ENCODE measurements around the gene FBN1.
A peak's percentile ranks its signal among the peaks of the same experiment; 100 is the strongest.

FBN1 gene

DNA sequence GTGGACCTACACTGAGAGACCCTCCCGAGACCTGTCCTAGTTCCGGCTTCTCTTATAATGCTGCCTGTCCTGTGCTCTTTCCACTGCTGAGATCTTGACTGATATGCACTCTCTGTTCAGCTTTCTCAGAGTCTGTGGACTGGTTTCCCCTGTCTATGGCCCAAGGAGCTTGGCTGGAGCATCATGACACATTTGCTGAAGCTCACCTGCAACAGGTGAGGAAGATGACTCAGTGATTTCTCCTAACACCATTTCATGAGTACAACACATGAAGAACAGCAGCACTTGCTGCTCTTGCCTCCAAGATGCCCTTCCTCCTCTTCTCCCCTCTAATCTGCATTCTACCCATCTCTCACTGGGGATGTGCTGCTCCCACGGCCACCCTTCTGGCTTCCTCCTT lies 222.2 kb downstream of the FBN1 start:
- H3K4me3 ChIP-seq (ENCODE audit: low read depth, low read length), result no peak overlapping the region
- no peaks in the 10 kb centered on the region for H3K4me1 ChIP-seq (ENCODE audit: control insufficient read depth, insufficient read depth, low read length)
- H3K36me3 ChIP-seq (ENCODE audit: control insufficient read depth in 2 of 2, insufficient read depth in 1 of 2, low read length in 2 of 2), result peaks cover 0 to 30% of the 10 kb centered on the region in 2 experiments; a peak in 1 of 3 replicates
- H3K27ac ChIP-seq (ENCODE audit: extremely low read depth, low read depth, low read length), result no peak overlapping the region
- TF ChIP-seq SCRT2 (tag by site-specific recombination; IDR thresholded peaks at IDR 0.05) (peak; percentile 48), SALL2 (tag by site-specific recombination; IDR thresholded peaks at IDR 0.05; ENCODE audit: borderline replicate concordance) (no peak)
- CTCF ChIA-PET, result interaction anchor here (0.6 kb wide), 1 partner anchor 227 kb away, joined by 6 read pairs; no protein-coding TSS in a partner anchor
- POLR2A ChIA-PET, result no interaction called here
- H3K9me3 ChIP-seq (ENCODE audit: control insufficient read depth, insufficient read depth, low read depth, low read length), result no peaks in the 10 kb centered on the region

GRCh38 chr15:48422401-48422800 lies 223.1 kb downstream of the FBN1 start:
- no peak for TF ChIP-seq ZNF768 (tag by site-specific recombination; IDR thresholded peaks at IDR 0.05)
- TF ChIP-seq RBAK (tag by site-specific recombination; IDR thresholded peaks at IDR 0.05), result no peak
- no peak for TF ChIP-seq ZNF585B (tag by site-specific recombination; IDR thresholded peaks at IDR 0.05)
- no peak for TF ChIP-seq KLF9 (tag by site-specific recombination; IDR thresholded peaks at IDR 0.05; ENCODE audit: low read depth)
- TF ChIP-seq FEZF1 (tag by site-specific recombination; IDR thresholded peaks at IDR 0.05), result no peak
- TF ChIP-seq, protein P1, sequence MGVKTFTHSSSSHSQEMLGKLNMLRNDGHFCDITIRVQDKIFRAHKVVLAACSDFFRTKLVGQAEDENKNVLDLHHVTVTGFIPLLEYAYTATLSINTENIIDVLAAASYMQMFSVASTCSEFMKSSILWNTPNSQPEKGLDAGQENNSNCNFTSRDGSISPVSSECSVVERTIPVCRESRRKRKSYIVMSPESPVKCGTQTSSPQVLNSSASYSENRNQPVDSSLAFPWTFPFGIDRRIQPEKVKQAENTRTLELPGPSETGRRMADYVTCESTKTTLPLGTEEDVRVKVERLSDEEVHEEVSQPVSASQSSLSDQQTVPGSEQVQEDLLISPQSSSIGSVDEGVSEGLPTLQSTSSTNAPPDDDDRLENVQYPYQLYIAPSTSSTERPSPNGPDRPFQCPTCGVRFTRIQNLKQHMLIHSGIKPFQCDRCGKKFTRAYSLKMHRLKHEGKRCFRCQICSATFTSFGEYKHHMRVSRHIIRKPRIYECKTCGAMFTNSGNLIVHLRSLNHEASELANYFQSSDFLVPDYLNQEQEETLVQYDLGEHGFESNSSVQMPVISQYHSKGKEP (tag by site-specific recombination; IDR thresholded peaks at IDR 0.05), result no peak
- no peak for TF ChIP-seq ZNF433 (tag by site-specific recombination; IDR thresholded peaks at IDR 0.05; ENCODE audit: low read depth)
- TF ChIP-seq ZXDB (tag by site-specific recombination; IDR thresholded peaks at IDR 0.05), result no peak
- no peak for TF ChIP-seq ZNF501 (tag by site-specific recombination; IDR thresholded peaks at IDR 0.05)
- no peak for TF ChIP-seq ZNF140 (tag by site-specific recombination; IDR thresholded peaks at IDR 0.05)
- TF ChIP-seq ZNF157 (tag by site-specific recombination; IDR thresholded peaks at IDR 0.05), result no peak
- TF ChIP-seq, protein P2, sequence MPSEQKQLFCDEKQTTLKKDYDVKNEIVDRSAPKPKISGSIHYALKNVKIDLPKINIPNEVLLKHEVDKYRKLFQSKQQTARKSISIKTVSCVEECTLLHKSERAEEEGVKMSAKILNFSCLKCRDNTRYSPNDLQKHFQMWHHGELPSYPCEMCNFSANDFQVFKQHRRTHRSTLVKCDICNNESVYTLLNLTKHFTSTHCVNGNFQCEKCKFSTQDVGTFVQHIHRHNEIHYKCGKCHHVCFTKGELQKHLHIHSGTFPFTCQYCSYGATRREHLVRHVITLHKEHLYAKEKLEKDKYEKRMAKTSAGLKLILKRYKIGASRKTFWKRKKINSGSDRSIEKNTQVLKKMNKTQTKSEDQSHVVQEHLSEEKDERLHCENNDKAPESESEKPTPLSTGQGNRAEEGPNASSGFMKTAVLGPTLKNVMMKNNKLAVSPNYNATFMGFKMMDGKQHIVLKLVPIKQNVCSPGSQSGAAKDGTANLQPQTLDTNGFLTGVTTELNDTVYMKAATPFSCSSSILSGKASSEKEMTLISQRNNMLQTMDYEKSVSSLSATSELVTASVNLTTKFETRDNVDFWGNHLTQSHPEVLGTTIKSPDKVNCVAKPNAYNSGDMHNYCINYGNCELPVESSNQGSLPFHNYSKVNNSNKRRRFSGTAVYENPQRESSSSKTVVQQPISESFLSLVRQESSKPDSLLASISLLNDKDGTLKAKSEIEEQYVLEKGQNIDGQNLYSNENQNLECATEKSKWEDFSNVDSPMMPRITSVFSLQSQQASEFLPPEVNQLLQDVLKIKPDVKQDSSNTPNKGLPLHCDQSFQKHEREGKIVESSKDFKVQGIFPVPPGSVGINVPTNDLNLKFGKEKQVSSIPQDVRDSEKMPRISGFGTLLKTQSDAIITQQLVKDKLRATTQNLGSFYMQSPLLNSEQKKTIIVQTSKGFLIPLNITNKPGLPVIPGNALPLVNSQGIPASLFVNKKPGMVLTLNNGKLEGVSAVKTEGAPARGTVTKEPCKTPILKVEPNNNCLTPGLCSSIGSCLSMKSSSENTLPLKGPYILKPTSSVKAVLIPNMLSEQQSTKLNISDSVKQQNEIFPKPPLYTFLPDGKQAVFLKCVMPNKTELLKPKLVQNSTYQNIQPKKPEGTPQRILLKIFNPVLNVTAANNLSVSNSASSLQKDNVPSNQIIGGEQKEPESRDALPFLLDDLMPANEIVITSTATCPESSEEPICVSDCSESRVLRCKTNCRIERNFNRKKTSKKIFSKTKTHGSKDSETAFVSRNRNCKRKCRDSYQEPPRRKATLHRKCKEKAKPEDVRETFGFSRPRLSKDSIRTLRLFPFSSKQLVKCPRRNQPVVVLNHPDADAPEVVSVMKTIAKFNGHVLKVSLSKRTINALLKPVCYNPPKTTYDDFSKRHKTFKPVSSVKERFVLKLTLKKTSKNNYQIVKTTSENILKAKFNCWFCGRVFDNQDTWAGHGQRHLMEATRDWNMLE (tag by site-specific recombination; conservative IDR thresholded peaks at IDR 0.05; ENCODE audit: low read depth), result no peak
- no peak for TF ChIP-seq ZNF211 (tag by site-specific recombination; IDR thresholded peaks at IDR 0.05; ENCODE audit: low read depth)
- TF ChIP-seq ZNF292 (tag by site-specific recombination; IDR thresholded peaks at IDR 0.05; ENCODE audit: borderline replicate concordance, low read depth), result no peak
- Histone ChIP-seq H3K4me3 (ENCODE audit: low read depth, low read length) (no peak overlapping the region), H3K4me1 (ENCODE audit: control insufficient read depth, insufficient read depth, low read length) (no peaks in the 10 kb centered on the region), H3K27ac (ENCODE audit: extremely low read depth, low read depth, low read length) (no peak overlapping the region), H3K9me3 (ENCODE audit: control insufficient read depth, insufficient read depth, low read depth, low read length) (no peaks in the 10 kb centered on the region), H3K36me3 (ENCODE audit: control insufficient read depth in 2 of 2, insufficient read depth in 1 of 2, low read length in 2 of 2) (peaks cover 0 to 30% of the 10 kb centered on the region in 2 experiments; a peak in 1 of 3 replicates)
- POLR2A ChIA-PET, result no interaction called here
- CTCF ChIA-PET, result no interaction called here

GRCh38 chr15:48421362-48421761 lies 224.1 kb downstream of the FBN1 start:
- no peaks in the 10 kb centered on the region for H3K4me1 ChIP-seq (ENCODE audit: control insufficient read depth, insufficient read depth, low read length)
- ChIA-PET CTCF (no interaction called here), POLR2A (no interaction called here)
- no peak overlapping the region for H3K27ac ChIP-seq (ENCODE audit: extremely low read depth, low read depth, low read length)
- no peaks in the 10 kb centered on the region for H3K9me3 ChIP-seq (ENCODE audit: control insufficient read depth, insufficient read depth, low read depth, low read length)
- peaks cover 0 to 30% of the 10 kb centered on the region in 2 experiments; a peak in 1 of 3 replicates for H3K36me3 ChIP-seq (ENCODE audit: control insufficient read depth in 2 of 2, insufficient read depth in 1 of 2, low read length in 2 of 2)
- H3K4me3 ChIP-seq (ENCODE audit: low read depth, low read length), result no peak overlapping the region
- TF ChIP-seq ZNF24 (tag by site-specific recombination; IDR thresholded peaks at IDR 0.05) (no peak), ZNF777 (tag by site-specific recombination; IDR thresholded peaks at IDR 0.05; ENCODE audit: borderline replicate concordance) (no peak), ZFP41 (tag by site-specific recombination; IDR thresholded peaks at IDR 0.05; ENCODE audit: borderline replicate concordance) (no peak), ZNF184 (tag by site-specific recombination; IDR thresholded peaks at IDR 0.05) (no peak), ZBTB17 (tag by site-specific recombination; IDR thresholded peaks at IDR 0.05) (no peak), PRDM4 (tag by site-specific recombination; IDR thresholded peaks at IDR 0.05) (no peak)
- TF ChIP-seq, protein P3, sequence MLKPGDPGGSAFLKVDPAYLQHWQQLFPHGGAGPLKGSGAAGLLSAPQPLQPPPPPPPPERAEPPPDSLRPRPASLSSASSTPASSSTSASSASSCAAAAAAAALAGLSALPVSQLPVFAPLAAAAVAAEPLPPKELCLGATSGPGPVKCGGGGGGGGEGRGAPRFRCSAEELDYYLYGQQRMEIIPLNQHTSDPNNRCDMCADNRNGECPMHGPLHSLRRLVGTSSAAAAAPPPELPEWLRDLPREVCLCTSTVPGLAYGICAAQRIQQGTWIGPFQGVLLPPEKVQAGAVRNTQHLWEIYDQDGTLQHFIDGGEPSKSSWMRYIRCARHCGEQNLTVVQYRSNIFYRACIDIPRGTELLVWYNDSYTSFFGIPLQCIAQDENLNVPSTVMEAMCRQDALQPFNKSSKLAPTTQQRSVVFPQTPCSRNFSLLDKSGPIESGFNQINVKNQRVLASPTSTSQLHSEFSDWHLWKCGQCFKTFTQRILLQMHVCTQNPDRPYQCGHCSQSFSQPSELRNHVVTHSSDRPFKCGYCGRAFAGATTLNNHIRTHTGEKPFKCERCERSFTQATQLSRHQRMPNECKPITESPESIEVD (tag by site-specific recombination; IDR thresholded peaks at IDR 0.05), result no peak

All from HEK293 (cell line).